Body of pancreas (tissue), 4 donors: Measurements from ENCODE around the gene PCDH15.
"Not testable (repeated sequence)": the region's sequence is repeated elsewhere in the genome, so short reads cannot be mapped to it uniquely, and the experiment has no call there.

ENCODE experiments used
- POLR2A ChIP-seq, 3 donors: fragments of 450-650 bp; IDR thresholded peaks; one replicate each; pipeline ENCODE4 v1.6.1; 2016; ENCODE audit warnings: antibody characterized with exemption in 3 of 3, mild to moderate bottlenecking in 2 of 3
- TF ChIP-seq, protein P1 (sequence below), 7 experiments: fragments of 450-650 bp in 4 of 7; fragments of 200-600 bp in 3 of 7; sonication (generic) in 3 of 7; IDR thresholded peaks; one replicate each; pipeline ENCODE4 v1.5.1; 2016 to 2019; ENCODE audit warnings: antibody characterized with exemption in 7 of 7

DNA sequence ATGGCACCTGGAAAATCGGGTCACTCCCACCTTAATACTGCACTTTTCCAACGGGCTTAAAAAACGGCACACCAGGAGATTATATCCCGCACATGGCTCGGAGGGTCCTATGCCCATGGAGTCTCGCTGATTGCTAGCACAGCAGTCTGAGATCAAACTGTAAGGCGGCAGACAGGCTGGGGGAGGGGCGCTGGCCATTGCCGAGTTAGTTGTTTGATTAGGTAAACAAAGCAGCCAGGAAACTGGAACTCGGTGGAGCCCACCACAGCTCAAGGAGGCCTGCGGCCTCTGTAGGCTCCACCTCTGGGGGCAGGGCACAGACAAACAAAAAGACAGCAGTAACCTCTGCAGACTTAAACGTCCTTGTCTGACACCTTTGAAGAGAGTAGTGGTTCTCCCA lies 285.8 kb downstream of the PCDH15 start:
- not testable (repeated sequence) for TF ChIP-seq POLR2A (IDR thresholded peaks at IDR 0.05)
- TF ChIP-seq, protein P1, sequence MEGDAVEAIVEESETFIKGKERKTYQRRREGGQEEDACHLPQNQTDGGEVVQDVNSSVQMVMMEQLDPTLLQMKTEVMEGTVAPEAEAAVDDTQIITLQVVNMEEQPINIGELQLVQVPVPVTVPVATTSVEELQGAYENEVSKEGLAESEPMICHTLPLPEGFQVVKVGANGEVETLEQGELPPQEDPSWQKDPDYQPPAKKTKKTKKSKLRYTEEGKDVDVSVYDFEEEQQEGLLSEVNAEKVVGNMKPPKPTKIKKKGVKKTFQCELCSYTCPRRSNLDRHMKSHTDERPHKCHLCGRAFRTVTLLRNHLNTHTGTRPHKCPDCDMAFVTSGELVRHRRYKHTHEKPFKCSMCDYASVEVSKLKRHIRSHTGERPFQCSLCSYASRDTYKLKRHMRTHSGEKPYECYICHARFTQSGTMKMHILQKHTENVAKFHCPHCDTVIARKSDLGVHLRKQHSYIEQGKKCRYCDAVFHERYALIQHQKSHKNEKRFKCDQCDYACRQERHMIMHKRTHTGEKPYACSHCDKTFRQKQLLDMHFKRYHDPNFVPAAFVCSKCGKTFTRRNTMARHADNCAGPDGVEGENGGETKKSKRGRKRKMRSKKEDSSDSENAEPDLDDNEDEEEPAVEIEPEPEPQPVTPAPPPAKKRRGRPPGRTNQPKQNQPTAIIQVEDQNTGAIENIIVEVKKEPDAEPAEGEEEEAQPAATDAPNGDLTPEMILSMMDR (IDR thresholded peaks at IDR 0.05), result not testable (repeated sequence)
